SW 1271 (cell line): ENCODE data around the gene ADAMTS16.

Experiments
- DNase-seq, 2 experiments: peaks; one replicate each; lab custom pipeline; 2025; lab: John Stamatoyannopoulos, UW

The ADAMTS16 gene

GRCh38 chr5:5188376-5189050 is 48.4 kb downstream of the ADAMTS16 start:
- no peak for DNase-seq

- DNase-seq: no peak
Observed at GRCh38 chr5:5189051-5189430, 48.9 kb downstream of the ADAMTS16 start.

- no peak for DNase-seq
Observed at GRCh38 chr5:5191906-5192305, 51.8 kb downstream of the ADAMTS16 start.

GRCh38 chr5:5192681-5193080 is 52.6 kb downstream of the ADAMTS16 start:
- DNase-seq: no peak

- DNase-seq: no peak
Observed at GRCh38 chr5:5195128-5195918, 55.2 kb downstream of the ADAMTS16 start.

GRCh38 chr5:5198135-5198534 is 58.0 kb downstream of the ADAMTS16 start:
- DNase-seq: no peak

- no peak for DNase-seq
Observed at GRCh38 chr5:5198815-5199214, 58.7 kb downstream of the ADAMTS16 start.

- DNase-seq: no peak
Observed at GRCh38 chr5:5199495-5199894, 59.4 kb downstream of the ADAMTS16 start.

- DNase-seq: no peak
Observed at GRCh38 chr5:5200133-5200532, 60.0 kb downstream of the ADAMTS16 start.

GRCh38 chr5:5202321-5202720 is 62.2 kb downstream of the ADAMTS16 start:
- DNase-seq: no peak

GRCh38 chr5:5203451-5203850 is 63.3 kb downstream of the ADAMTS16 start:
- DNase-seq: no peak

GRCh38 chr5:5207828-5208227 is 67.7 kb downstream of the ADAMTS16 start:
- DNase-seq: no peak

GRCh38 chr5:5209089-5209488 is 69.0 kb downstream of the ADAMTS16 start:
- no peak for DNase-seq

GRCh38 chr5:5209510-5210286 is 69.6 kb downstream of the ADAMTS16 start:
- no peak for DNase-seq

GRCh38 chr5:5217371-5217770 is 77.2 kb downstream of the ADAMTS16 start:
- no peak for DNase-seq

- DNase-seq: no peak
Observed at GRCh38 chr5:5218396-5218795, 78.3 kb downstream of the ADAMTS16 start.

- no peak for DNase-seq
Observed at GRCh38 chr5:5219541-5219940, 79.4 kb downstream of the ADAMTS16 start.

- DNase-seq: no peak
Observed at GRCh38 chr5:5220901-5221631, 80.9 kb downstream of the ADAMTS16 start.

GRCh38 chr5:5221724-5222123 is 81.6 kb downstream of the ADAMTS16 start:
- no peak for DNase-seq

- no peak for DNase-seq
Observed at GRCh38 chr5:5231576-5231975, 91.4 kb downstream of the ADAMTS16 start.

GRCh38 chr5:5234912-5235311 is 94.8 kb downstream of the ADAMTS16 start:
- no peak for DNase-seq

GRCh38 chr5:5235685-5236084 is 95.6 kb downstream of the ADAMTS16 start:
- DNase-seq: no peak
